SK-N-SH treated with all-trans-retinoic acid at 6 μM for 48 hours (cell line): Measurements from ENCODE around the gene JMJD4.

Experiments used
- CSDC2 ChIP-seq: fragments of 250-450 bp; sonication (Bioruptor Pico); IDR thresholded peaks from 2 replicates; pipeline ENCODE4 v1.5.0; 2020; ENCODE audit warnings: mild to moderate bottlenecking, moderate library complexity
- ESRRG ChIP-seq: fragments of 250-450 bp; sonication (Bioruptor Pico); IDR thresholded peaks from 2 replicates; pipeline ENCODE4 v1.6.1; 2021; ENCODE audit warnings: mild to moderate bottlenecking
- PATZ1 ChIP-seq: fragments of 250-450 bp; sonication (Bioruptor Pico); IDR thresholded peaks from 2 replicates; pipeline ENCODE4 v1.8.0; 2020; ENCODE audit warnings: mild to moderate bottlenecking, moderate library complexity, borderline replicate concordance
- SNAI2 ChIP-seq: fragments of 250-450 bp; sonication (Bioruptor Pico); IDR thresholded peaks from 2 replicates; pipeline ENCODE4 v1.5.0; 2020; ENCODE audit warnings: mild to moderate bottlenecking, moderate library complexity
- TCF4 ChIP-seq: fragments of 250-450 bp; sonication (Bioruptor Pico); IDR thresholded peaks from 2 replicates; pipeline ENCODE4 v1.8.0; 2021; ENCODE audit warnings: mild to moderate bottlenecking, moderate library complexity, borderline replicate concordance
- ZNF565 ChIP-seq: fragments of 450-650 bp; formaldehyde crosslinking; conservative IDR thresholded peaks from 2 replicates; pipeline ENCODE4 v1.5.0; 2020; ENCODE audit warnings: low read depth, mild to moderate bottlenecking, moderate library complexity
- TF ChIP-seq, protein P1 (sequence below): fragments of 250-450 bp; sonication (Bioruptor Pico); IDR thresholded peaks from 2 replicates; pipeline ENCODE4 v1.5.1; 2020; ENCODE audit warnings: low read depth, mild to moderate bottlenecking, moderate library complexity

DNA sequence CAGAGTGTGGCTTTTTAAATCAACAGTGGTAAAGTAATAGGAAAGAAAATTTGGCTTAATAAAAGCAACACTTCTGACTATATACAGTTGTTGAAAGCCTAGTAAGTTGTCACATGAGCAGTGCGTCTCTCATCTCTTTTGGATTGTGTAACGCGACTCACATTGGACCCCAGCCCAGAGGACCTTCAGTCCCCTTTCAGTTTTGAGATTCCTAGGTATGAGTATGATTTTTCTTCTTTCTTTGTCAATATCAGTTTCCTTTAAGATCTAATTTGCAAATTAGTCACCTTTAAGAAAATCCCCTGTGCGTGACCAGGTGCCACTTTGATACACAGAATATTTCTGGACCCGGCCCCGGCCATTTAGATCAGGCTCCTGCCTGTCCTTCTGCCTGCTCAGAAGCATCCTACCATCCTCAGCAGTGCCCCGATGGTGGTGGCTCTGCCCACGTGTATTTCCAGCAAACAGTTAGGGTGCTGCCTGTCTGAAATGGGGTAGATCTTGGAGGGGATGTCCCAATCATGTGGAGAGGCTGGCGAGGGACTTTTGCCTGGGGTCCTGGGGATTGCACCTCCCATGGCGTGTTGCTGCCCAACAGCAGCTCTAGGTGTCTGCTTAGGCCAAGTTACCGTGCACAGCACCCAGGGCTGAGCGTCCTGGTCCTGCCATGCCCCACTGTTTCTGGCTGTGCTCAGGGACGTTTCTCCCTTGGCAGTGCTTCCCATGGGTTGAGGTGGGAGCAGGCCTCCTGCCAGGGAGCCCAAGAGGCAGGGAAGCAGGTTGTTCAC is 21.3 kb upstream of the JMJD4 start:
- TF ChIP-seq PATZ1 (no peak), CSDC2 (CRISPR knock-in tag) (no peak), SNAI2 (CRISPR knock-in tag) (no peak), TCF4 (CRISPR knock-in tag) (no peak), ESRRG (no peak), ZNF565 (CRISPR knock-in tag) (no peak)
- TF ChIP-seq, protein P1, sequence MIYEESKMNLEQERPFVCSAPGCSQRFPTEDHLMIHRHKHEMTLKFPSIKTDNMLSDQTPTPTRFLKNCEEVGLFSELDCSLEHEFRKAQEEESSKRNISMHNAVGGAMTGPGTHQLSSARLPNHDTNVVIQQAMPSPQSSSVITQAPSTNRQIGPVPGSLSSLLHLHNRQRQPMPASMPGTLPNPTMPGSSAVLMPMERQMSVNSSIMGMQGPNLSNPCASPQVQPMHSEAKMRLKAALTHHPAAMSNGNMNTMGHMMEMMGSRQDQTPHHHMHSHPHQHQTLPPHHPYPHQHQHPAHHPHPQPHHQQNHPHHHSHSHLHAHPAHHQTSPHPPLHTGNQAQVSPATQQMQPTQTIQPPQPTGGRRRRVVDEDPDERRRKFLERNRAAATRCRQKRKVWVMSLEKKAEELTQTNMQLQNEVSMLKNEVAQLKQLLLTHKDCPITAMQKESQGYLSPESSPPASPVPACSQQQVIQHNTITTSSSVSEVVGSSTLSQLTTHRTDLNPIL: no peak
